GM12878 (cell line): ENCODE measurements around the gene PDGFB. TPM values are rescaled to one million over a fixed set of nuclear protein-coding genes. Genes with fewer than 3 reads are reported as not detected.

Source experiments
- ATAC-seq: fragments of 200-7000 bp; cut with Tn5 transposase; 3 replicates; pipeline ENCODE4 v1.9.1; 2020; ENCODE audit warnings: mild to moderate bottlenecking, moderate library complexity
- BruUV-seq: library from RNA; stranded (reverse); fragments of 400-500 nt; replicated peaks from 2 replicates; lab custom pipeline; 2021; lab: Mats Ljungman, UMichigan
- CTCF ChIA-PET: fragments of 300-600 bp; sonication (Branson Sonifier 250); formaldehyde crosslinking; extraction: SDS; loops from one replicate; lab custom pipeline; 2021; ENCODE audit warnings: inconsistent platforms; lab: Yijun Ruan, JAX
- POLR2A ChIA-PET: fragments of 350-600 bp; formaldehyde crosslinking; extraction: SDS; loops from one replicate; lab custom pipeline; 2021; ENCODE audit warnings: inconsistent platforms; lab: Charles Lee
- RAD21 ChIA-PET: fragments of 300-600 bp; sonication (Branson Sonifier 250); formaldehyde crosslinking; loops from one replicate; lab custom pipeline; 2023; ENCODE audit warnings: antibody characterized with exemption; ENCODE audit not compliant: unreplicated experiment; lab: Charles Lee
- SMC1A ChIA-PET: fragments of 300-600 bp; sonication (Branson Sonifier 250); formaldehyde crosslinking; loops from one replicate; lab custom pipeline; 2023; ENCODE audit not compliant: unreplicated experiment, uncharacterized antibody; lab: Charles Lee
- DNase-seq: peaks from one replicate; pipeline ENCODE4 v3.0.0-alpha.2; 2011; ENCODE audit warnings: low read depth, low spot score
- FAIRE-seq: peaks from 3 replicates; lab custom pipeline; 2011; peaks lifted over from hg19 to GRCh38; lab: Jason Lieb, UNC
- H2AFZ ChIP-seq: 2 replicates; pipeline ENCODE4 v1.6.0; 2011; ENCODE audit warnings: low read depth, low read length, control low read depth; ENCODE audit not compliant: control insufficient read depth
- H3K27ac ChIP-seq: 2 replicates; pipeline ENCODE4 v1.5.1; 2011; ENCODE audit warnings: control low read depth; ENCODE audit not compliant: control insufficient read depth, insufficient read depth
- H3K27me3 ChIP-seq, 2 experiments: replicated peaks in 1 of 2; 2 replicates each; pipeline versions ENCODE4 v1.6.0 to v1.6.1; 2011; ENCODE audit warnings: low read length in 1 of 2; ENCODE audit not compliant: control insufficient read depth in 2 of 2, insufficient read depth in 2 of 2
- H3K36me3 ChIP-seq, 2 experiments: 2 replicates each; pipeline ENCODE4 v1.5.1; 2011; ENCODE audit warnings: low read length in 1 of 2; ENCODE audit not compliant: control insufficient read depth in 2 of 2, insufficient read depth in 2 of 2
- H3K4me1 ChIP-seq: 2 replicates; pipeline ENCODE4 v1.6.1; 2011; ENCODE audit warnings: mild to moderate bottlenecking, low read length, moderate library complexity, mixed read lengths; ENCODE audit not compliant: control insufficient read depth, insufficient read depth
- H3K4me2 ChIP-seq: 2 replicates; pipeline ENCODE4 v1.6.0; 2011; ENCODE audit warnings: control low read depth; ENCODE audit not compliant: control insufficient read depth, insufficient read depth
- H3K4me3 ChIP-seq: fragments of 200-600 bp; sonication (generic); 2 replicates; pipeline ENCODE4 v1.5.1; 2016
- H3K79me2 ChIP-seq: 2 replicates; pipeline ENCODE4 v1.6.0; 2011; ENCODE audit warnings: low read length; ENCODE audit not compliant: control insufficient read depth, insufficient read depth
- H3K9ac ChIP-seq: 2 replicates; pipeline ENCODE4 v1.8.0; 2011; ENCODE audit warnings: low read length, control low read depth, mixed read lengths; ENCODE audit not compliant: control insufficient read depth, insufficient read depth
- H3K9me3 ChIP-seq: replicated peaks from 3 replicates; pipeline ENCODE4 v1.5.1; 2011; ENCODE audit warnings: mild to moderate bottlenecking, low read length; ENCODE audit not compliant: control insufficient read depth, insufficient read depth
- H4K20me1 ChIP-seq: 2 replicates; pipeline ENCODE4 v1.6.0; 2011; ENCODE audit not compliant: control insufficient read depth, insufficient read depth
- CBFB ChIP-seq: IDR thresholded peaks from 2 replicates; pipeline ENCODE4 v1.6.1; 2016; ENCODE audit warnings: antibody characterized with exemption, low read depth
- CBX5 ChIP-seq: sonication (generic); IDR thresholded peaks from 2 replicates; pipeline ENCODE4 v1.6.1; 2016; ENCODE audit warnings: low read depth, moderate library complexity, mild to moderate bottlenecking, inconsistent platforms
- CHD4 ChIP-seq: fragments of 200-600 bp; sonication (generic); IDR thresholded peaks from 2 replicates; pipeline ENCODE4 v1.6.1; 2016; ENCODE audit warnings: mild to moderate bottlenecking
- CREB1 ChIP-seq: IDR thresholded peaks from 2 replicates; pipeline ENCODE4 v1.6.1; 2012; ENCODE audit warnings: low read depth, mild to moderate bottlenecking, inconsistent platforms
- EED ChIP-seq: sonication (generic); IDR thresholded peaks from 2 replicates; pipeline ENCODE4 v1.6.1; 2016; ENCODE audit warnings: antibody characterized with exemption, low read depth
- MEF2B ChIP-seq: fragments of 450-650 bp; IDR thresholded peaks from 2 replicates; pipeline ENCODE4 v1.6.1; 2018; ENCODE audit warnings: mild to moderate bottlenecking, moderate library complexity; ENCODE audit not compliant: partially characterized antibody, poor library complexity, severe bottlenecking
- NBN ChIP-seq: fragments of 450-650 bp; IDR thresholded peaks from 2 replicates; pipeline ENCODE4 v1.6.1; 2016
- NR2C1 ChIP-seq: fragments of 450-650 bp; IDR thresholded peaks from 2 replicates; pipeline ENCODE4 v1.6.1; 2017; ENCODE audit warnings: antibody characterized with exemption, mild to moderate bottlenecking, moderate library complexity
- NR2F1 ChIP-seq: fragments of 450-650 bp; conservative IDR thresholded peaks from 2 replicates; pipeline ENCODE4 v1.6.1; 2017; ENCODE audit warnings: mild to moderate bottlenecking
- RFX5 ChIP-seq: IDR thresholded peaks from 2 replicates; pipeline ENCODE4 v1.6.1; 2011; ENCODE audit warnings: low read depth, low read length, improper control_type of control experiment
- SMAD1 ChIP-seq: fragments of 450-650 bp; IDR thresholded peaks from 2 replicates; pipeline ENCODE4 v1.6.1; 2018; ENCODE audit warnings: mild to moderate bottlenecking, low read depth; ENCODE audit not compliant: partially characterized antibody
- STAT3 ChIP-seq: IDR thresholded peaks from 2 replicates; pipeline ENCODE4 v1.6.1; 2011; ENCODE audit warnings: low read depth, low read length, improper control_type of control experiment
- SUPT20H ChIP-seq: IDR thresholded peaks from 2 replicates; pipeline ENCODE4 v1.6.1; 2011; ENCODE audit warnings: low read depth, mild to moderate bottlenecking, low read length, moderate library complexity, borderline replicate concordance; ENCODE audit not compliant: control insufficient read depth
- WRNIP1 ChIP-seq: IDR thresholded peaks from 2 replicates; pipeline ENCODE4 v1.6.1; 2011; ENCODE audit warnings: low read depth, low read length, improper control_type of control experiment, borderline replicate concordance
- ZNF217 ChIP-seq: fragments of 450-650 bp; IDR thresholded peaks from 2 replicates; pipeline ENCODE4 v1.6.1; 2017; ENCODE audit warnings: antibody characterized with exemption, mild to moderate bottlenecking
- ZNF24 ChIP-seq: fragments of 450-650 bp; IDR thresholded peaks from 2 replicates; pipeline ENCODE4 v1.6.1; 2017; ENCODE audit warnings: antibody characterized with exemption, mild to moderate bottlenecking
- ZZZ3 ChIP-seq: IDR thresholded peaks from 2 replicates; pipeline ENCODE4 v1.6.1; 2011; ENCODE audit warnings: low read depth; ENCODE audit not compliant: control insufficient read depth, insufficient read length
- WGBS: methylation state at CpG from one replicate; pipeline ENCODE4 v1.1.6; 2016; ENCODE audit warnings: low lambda C conversion rate; ENCODE audit not compliant: insufficient replicate concordance, insufficient coverage; ENCODE audit errors: missing lambda C conversion rate; 5-methylcytosine and 5-hydroxymethylcytosine counted together
- in situ Hi-C: fragments of 300-500 bp; cut with MboI; formaldehyde crosslinking; loops from 9 replicates; pipeline ENCODE4 v1.14.3; 2018; ENCODE audit warnings: mixed read lengths
- intact Hi-C: fragments of 100-400 bp; cut with micrococcal nuclease; formaldehyde crosslinking; loops from one replicate; pipeline ENCODE4 v1.14.2; 2022; ENCODE audit not compliant: unreplicated experiment
- polyA plus RNA-seq, 11 experiments: library from polyadenylated mRNA; depleted of rRNA in 4 of 11; unstranded in 6 of 11; stranded (reverse) in 5 of 11; fragments of >200 nt; fragmentation: Nextera tagmentation in 4 of 11; fragmentation: Illumina TruSeq in 1 of 11; extraction: Ambion mirVana in 4 of 11; extraction: Trizol in 1 of 11; gene quantifications; 1 replicate in 1 of 11; 2 replicates in 10 of 11; pipeline versions ENCODE4 v1.2.1 to v1.2.3, GENCODE V29; 2011 to 2016; ENCODE audit warnings: inconsistent platforms in 2 of 11, missing spikeins in 2 of 11, low read depth in 1 of 11
- total RNA-seq, 4 experiments: library from RNA; depleted of rRNA in 3 of 4; stranded (reverse); fragments of >200 nt in 3 of 4; fragmentation: Illumina TruSeq in 1 of 4; extraction: Trizol in 1 of 4; gene quantifications; 2 replicates each; pipeline versions ENCODE4 v1.2.1 to v1.2.3, GENCODE V29; 2013 to 2021
- TF ChIP-seq, protein P1 (sequence below): fragments of 450-650 bp; formaldehyde crosslinking; IDR thresholded peaks from 2 replicates; pipeline ENCODE4 v1.5.0; 2022; ENCODE audit warnings: mild to moderate bottlenecking, missing genetic modification characterization
- TF ChIP-seq, protein P2 (sequence below): fragments of 450-650 bp; IDR thresholded peaks from 2 replicates; pipeline ENCODE4 v1.6.1; 2016; ENCODE audit warnings: mild to moderate bottlenecking

PDGFB gene
- total and polyA plus RNA-seq, 10 of the 15 experiments (the other 5 are each of a cell fraction or from before 2014, with no cell fraction given): 0.13 to 1.1 (median 0.56) TPM; not detected in 1

DNA sequence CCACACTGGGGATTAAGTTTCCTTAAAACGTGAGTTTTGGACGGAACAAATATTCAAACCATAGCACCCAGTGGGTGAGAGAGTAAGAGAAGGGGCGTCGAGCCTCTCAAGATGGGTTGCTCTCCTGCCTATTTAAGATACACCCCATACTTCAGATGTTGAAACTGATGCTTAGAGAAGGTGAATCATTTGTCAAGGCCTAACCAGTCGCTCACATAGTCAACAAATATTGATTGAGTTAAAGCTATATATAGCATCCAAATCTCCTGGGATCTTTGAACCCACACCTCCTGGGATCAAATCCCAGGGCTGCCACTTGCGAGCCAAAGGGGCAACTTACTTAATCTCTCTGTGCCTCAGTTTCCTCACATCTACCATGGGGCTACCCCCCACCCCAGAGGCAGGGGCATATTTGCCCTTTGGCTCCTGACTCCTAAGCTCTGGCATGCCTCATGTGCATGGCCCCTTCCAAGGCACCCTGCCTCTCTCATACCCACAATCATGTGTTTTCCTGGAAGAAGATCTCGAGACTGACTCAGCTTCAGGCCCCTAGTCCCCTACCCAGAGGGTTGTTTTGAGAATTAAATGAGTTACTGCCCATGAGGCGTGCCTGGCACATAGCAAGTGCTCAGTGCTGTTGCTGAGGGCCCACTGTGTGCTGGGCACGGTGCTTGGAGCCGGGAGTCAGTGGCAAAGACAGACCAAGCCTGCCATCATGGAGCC lies 19.0 kb upstream of the PDGFB start:
- ChIA-PET SMC1A (interaction anchor here (0.9 to 1.1 kb wide), 2 partner anchors 10 to 22 kb away, joined by 3 read pairs; no protein-coding TSS in a partner anchor), POLR2A (interaction anchor here (0.6 kb wide), 1 partner anchor 1122 kb away, joined by 5 read pairs; no protein-coding TSS in a partner anchor), RAD21 (interaction anchor here (0.7 kb wide), 1 partner anchor 27 kb away, joined by 3 read pairs; no protein-coding TSS in a partner anchor), CTCF (interaction anchor here (0.9 to 1.9 kb wide), 3 partner anchors 47 to 495 kb away, joined by 3 to 4 read pairs (median 4); no protein-coding TSS in a partner anchor)
- ATAC-seq: no peak
- Histone ChIP-seq H3K36me3 (no peaks in the 10 kb centered on the region), H3K27me3 (no peaks in the 10 kb centered on the region), H3K4me1 (peaks cover 37% of the 10 kb centered on the region), H3K4me2 (no peak overlapping the region), H3K4me3 (no peak overlapping the region), H3K9ac (peak overlapping the region; percentile 9; the same call in 1 of the 2 replicates), H2AFZ (no peak overlapping the region), H4K20me1 (no peaks in the 10 kb centered on the region), H3K27ac (peak overlapping the region; percentile 96), H3K9me3 (peaks cover 3% of the 10 kb centered on the region; the same call in 2 of the 3 replicates), H3K79me2 (no peaks in the 10 kb centered on the region)
- in situ Hi-C loops: no loop called here
- no peak for FAIRE-seq
- 83% methylated on average over 10 of the region's 10 CpGs for WGBS
- intact Hi-C loops: no loop called here
- no peak for DNase-seq
- no TSS peak for BruUV-seq
- TF ChIP-seq ZNF24 (no peak), WRNIP1 (no peak), CBX5 (no peak), RFX5 (no peak), ZZZ3 (no peak), NBN (no peak), CHD4 (no peak), NR2F1 (no peak), MEF2B (no peak), NR2C1 (no peak), CBFB (no peak), STAT3 (no peak), EED (no peak), CREB1 (no peak), SUPT20H (no peak), SMAD1 (no peak), ZNF217 (no peak)
- TF ChIP-seq, protein P1, sequence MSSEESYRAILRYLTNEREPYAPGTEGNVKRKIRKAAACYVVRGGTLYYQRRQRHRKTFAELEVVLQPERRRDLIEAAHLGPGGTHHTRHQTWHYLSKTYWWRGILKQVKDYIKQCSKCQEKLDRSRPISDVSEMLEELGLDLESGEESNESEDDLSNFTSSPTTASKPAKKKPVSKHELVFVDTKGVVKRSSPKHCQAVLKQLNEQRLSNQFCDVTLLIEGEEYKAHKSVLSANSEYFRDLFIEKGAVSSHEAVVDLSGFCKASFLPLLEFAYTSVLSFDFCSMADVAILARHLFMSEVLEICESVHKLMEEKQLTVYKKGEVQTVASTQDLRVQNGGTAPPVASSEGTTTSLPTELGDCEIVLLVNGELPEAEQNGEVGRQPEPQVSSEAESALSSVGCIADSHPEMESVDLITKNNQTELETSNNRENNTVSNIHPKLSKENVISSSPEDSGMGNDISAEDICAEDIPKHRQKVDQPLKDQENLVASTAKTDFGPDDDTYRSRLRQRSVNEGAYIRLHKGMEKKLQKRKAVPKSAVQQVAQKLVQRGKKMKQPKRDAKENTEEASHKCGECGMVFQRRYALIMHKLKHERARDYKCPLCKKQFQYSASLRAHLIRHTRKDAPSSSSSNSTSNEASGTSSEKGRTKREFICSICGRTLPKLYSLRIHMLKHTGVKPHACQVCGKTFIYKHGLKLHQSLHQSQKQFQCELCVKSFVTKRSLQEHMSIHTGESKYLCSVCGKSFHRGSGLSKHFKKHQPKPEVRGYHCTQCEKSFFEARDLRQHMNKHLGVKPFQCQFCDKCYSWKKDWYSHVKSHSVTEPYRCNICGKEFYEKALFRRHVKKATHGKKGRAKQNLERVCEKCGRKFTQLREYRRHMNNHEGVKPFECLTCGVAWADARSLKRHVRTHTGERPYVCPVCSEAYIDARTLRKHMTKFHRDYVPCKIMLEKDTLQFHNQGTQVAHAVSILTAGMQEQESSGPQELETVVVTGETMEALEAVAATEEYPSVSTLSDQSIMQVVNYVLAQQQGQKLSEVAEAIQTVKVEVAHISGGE (CRISPR knock-in tag): no peak
- TF ChIP-seq, protein P2, sequence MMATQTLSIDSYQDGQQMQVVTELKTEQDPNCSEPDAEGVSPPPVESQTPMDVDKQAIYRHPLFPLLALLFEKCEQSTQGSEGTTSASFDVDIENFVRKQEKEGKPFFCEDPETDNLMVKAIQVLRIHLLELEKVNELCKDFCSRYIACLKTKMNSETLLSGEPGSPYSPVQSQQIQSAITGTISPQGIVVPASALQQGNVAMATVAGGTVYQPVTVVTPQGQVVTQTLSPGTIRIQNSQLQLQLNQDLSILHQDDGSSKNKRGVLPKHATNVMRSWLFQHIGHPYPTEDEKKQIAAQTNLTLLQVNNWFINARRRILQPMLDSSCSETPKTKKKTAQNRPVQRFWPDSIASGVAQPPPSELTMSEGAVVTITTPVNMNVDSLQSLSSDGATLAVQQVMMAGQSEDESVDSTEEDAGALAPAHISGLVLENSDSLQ: no peak
